Cardiac septum (tissue), 1 donor: Measurements from ENCODE around the gene SERGEF. TPM values are rescaled to one million over a fixed set of nuclear protein-coding genes. Genes with fewer than 3 reads are reported as not detected.

ENCODE experiments used
- DNase-seq: peaks from one replicate; pipeline ENCODE4 v3.0.0-alpha.2; 2020; ENCODE audit warnings: low spot score
- intact Hi-C: fragments of 100-400 bp; cut with DNase I; formaldehyde crosslinking; loops from one replicate; pipeline ENCODE4 v1.14.0; 2022
- total RNA-seq: library from RNA; stranded (reverse); fragmentation: NEBNext Ultra II Directional; extraction: Animal tissue kit (Norgen Biotek cat#: 25700); gene quantifications from one replicate; pipeline ENCODE4 v1.2.1, GENCODE V29; 2021
- donor health status: DM: no; HTN: no; CAD: no.

Gene SERGEF
- total RNA-seq, 1 donor from 2014 or later, result 22.4 TPM

GRCh38 chr11:17778956-17779860, 233.6 kb downstream of the SERGEF start:
- intact Hi-C loops, result no loop called here

GRCh38 chr11:17778352-17778751, 234.5 kb downstream of the SERGEF start:
- intact Hi-C loops, result no loop called here
- DNase-seq, result no peak

More at GRCh38 chr11:17778956-17779860, 233.6 kb downstream of the SERGEF start:
- DNase-seq, result no peak

- no peak for DNase-seq
- intact Hi-C loops, result no loop called here
Observed at GRCh38 chr11:17777738-17778091, 235.1 kb downstream of the SERGEF start.

- intact Hi-C loops, result no loop called here
- DNase-seq, result no peak
Observed at GRCh38 chr11:17777086-17777737, 235.6 kb downstream of the SERGEF start.

- intact Hi-C loops, result no loop called here
- no peak for DNase-seq
Observed at GRCh38 chr11:17776212-17776875, 236.5 kb downstream of the SERGEF start.

GRCh38 chr11:17775507-17776211, 237.2 kb downstream of the SERGEF start:
- no peak for DNase-seq
- intact Hi-C loops, result no loop called here

GRCh38 chr11:17775035-17775348, 237.9 kb downstream of the SERGEF start:
- intact Hi-C loops, result no loop called here
- DNase-seq, result no peak

GRCh38 chr11:17774232-17775034, 238.4 kb downstream of the SERGEF start:
- intact Hi-C loops, result no loop called here

GRCh38 chr11:17773674-17774073, 239.2 kb downstream of the SERGEF start:
- intact Hi-C loops, result no loop called here
- no peak for DNase-seq

More at GRCh38 chr11:17774232-17775034, 238.4 kb downstream of the SERGEF start:
- DNase-seq, result no peak

- intact Hi-C loops, result no loop called here
- no peak for DNase-seq
Observed at GRCh38 chr11:17772704-17773600, 239.9 kb downstream of the SERGEF start.

GRCh38 chr11:17771841-17772401, 240.9 kb downstream of the SERGEF start:
- intact Hi-C loops, result no loop called here
- no peak for DNase-seq

GRCh38 chr11:17771415-17771814, 241.4 kb downstream of the SERGEF start:
- intact Hi-C loops, result no loop called here
- DNase-seq, result no peak

GRCh38 chr11:17770917-17771316, 241.9 kb downstream of the SERGEF start:
- DNase-seq, result no peak
- intact Hi-C loops, result no loop called here

- no peak for DNase-seq
- intact Hi-C loops, result no loop called here
Observed at GRCh38 chr11:17770048-17770652, 242.7 kb downstream of the SERGEF start.

GRCh38 chr11:17769218-17769617, 243.6 kb downstream of the SERGEF start:
- intact Hi-C loops, result no loop called here
- no peak for DNase-seq

GRCh38 chr11:17768547-17768946, 244.3 kb downstream of the SERGEF start:
- no peak for DNase-seq
- intact Hi-C loops, result no loop called here

- intact Hi-C loops, result no loop called here
- DNase-seq, result no peak
Observed at GRCh38 chr11:17767914-17768313, 244.9 kb downstream of the SERGEF start.
